DMS53 (cell line): ENCODE measurements around the gene ZNF474.

Experiments
- DNase-seq: peaks from one replicate; lab custom pipeline; 2025; lab: John Stamatoyannopoulos, UW

The ZNF474 gene

DNA sequence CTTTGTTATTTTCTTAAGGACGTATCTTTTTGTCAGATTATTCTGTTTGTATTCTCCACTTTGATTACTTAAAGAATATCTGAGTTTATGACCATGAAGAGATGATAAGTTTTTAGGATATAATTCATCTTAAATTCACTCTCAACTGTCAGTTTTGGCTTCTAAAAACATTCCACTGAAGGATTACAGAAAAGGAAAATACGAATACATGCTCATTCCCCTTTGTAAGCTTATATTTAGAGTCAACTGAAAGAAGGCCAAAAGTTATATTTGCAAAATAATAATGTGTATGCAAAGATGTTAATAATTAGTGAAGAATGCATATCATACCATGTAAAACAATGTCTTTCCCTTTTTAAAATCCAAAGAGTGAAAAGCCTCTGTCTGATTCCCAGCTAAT is 52.5 kb downstream of the ZNF474 start:
- DNase-seq, result no peak

DNA sequence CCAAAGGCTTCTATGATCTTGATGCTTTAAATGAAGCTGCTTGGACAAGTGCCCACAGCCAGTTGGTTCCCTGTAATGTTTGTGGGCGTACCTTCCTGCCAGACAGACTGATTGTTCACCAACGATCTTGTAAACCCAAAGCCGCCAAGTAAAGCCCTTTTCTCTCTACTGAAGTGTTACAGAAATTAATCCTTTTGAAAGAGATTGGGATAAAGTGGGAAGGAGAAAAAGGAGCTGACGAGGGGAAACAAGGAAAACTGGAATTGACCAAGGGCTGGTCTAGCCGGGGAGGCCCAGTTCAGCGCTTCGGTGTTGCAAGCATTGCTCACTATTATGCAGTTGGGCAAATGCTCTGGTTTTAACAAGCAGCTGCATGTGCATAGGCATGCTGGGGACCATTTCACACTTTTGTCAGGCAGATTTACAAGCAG is 53.2 kb downstream of the ZNF474 start:
- no peak for DNase-seq

DNA sequence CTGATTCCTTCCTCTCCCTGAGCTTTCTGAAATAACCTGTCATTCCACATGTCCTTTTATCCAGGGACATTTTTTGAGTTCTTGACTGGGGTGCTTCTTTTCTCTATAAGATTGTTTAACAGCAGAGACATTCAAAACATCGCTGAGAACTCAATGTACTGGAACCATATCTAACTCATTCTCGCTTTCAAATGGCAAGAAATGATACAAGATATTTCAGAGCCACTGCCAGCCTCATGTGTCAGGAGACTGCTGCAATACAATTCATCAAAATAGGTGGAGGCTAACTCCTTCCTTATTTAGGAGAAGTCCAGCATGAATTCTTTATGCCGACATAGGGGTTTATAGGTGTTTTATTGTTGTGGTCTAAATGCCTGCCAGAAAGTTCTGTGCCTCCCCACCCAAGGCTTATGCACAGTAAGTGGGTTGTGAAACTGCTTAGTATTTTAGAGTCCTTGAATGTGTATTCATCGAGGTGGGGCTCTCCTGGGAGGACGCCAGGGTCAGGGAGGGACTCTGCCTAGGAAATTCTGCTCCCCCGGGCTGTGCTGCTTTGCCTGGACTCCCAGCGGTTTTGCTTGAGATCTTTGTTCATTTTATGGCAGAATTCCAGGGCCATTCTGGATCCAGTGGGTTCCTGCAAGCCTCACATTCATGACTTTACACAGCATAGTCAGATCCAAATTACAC is 53.9 kb downstream of the ZNF474 start:
- no peak for DNase-seq

DNA sequence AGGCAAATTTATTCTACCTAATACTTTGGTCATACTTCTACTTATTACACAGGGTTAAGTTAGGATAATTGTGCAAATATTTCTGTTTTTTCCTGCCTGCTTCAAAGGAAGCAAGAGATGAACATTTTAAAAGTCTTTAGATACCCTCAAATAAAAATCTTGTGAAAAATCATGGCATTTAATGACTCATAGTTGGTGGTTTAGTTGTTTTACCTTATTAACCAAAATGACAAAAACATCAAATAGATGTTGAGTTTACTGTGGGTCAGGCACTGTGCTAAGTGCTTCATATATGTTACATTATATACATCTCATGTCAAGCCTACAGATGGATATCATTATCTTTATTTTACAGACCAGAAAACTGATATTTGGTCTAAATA is 54.4 kb downstream of the ZNF474 start:
- DNase-seq, result no peak

DNA sequence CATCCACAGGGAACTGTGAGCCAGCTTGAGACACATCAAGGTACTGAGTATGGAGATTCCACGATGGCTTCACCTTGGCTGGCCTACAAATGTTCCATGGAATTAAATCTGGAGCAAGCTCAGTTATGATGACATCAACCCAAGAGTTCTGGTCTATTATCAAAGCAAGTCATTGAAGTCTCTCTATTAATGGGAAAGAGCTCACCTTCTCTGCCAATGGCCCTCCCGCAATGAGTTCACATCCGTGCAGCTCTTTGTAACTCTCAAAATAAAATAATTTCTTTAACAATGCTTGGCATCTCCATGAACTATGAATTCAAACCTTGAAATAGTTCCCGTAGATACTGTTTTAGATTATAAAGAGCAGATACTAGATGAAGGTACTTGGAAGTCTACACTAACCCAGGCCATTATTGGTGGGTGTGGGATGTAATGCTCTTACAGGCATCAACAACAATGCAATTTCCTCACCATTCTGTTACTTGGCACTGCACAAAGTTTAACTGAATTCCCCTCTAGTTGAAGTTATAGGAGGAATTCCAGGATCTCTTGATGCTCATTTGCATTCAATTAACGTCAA is 55.4 kb downstream of the ZNF474 start:
- DNase-seq, result no peak

DNA sequence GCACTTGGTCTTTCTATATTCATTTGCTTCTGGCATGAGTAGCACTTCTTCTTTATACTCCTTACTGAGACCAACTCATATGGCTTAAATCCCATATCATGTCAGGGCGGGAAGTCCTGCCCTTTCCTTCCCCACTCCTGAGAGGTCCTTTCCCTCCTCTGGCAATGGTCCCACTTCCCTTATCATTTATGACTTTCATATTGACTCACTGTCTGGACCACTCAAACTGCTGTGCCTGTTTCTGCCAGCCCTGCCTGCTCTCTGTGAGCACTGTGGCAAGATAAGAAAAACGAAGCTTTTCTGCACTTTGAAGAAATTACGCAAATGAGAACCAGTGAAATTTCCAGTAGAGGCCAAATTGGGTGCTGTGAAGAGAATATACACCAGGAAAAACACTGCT is 58.1 kb downstream of the ZNF474 start:
- DNase-seq, result no peak

DNA sequence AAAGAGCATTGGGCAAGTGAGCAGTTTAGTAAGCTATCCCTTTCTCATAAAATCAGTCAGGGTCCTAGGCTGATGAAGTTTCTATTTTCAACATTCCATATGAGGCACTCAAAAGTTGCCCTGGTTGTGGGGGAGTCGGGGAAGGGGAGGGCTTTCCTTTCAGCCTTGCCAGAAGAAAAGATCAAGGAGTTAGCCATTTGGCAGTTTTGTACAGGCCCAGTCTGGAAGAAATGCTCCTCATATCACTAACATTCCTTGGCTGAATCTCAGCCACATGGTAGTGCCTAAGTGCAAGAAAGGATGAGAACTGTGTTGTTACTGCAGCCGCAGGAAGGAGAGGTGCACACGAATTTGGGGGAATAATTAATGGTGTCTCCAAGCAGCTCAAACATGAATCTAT is 60.8 kb downstream of the ZNF474 start:
- DNase-seq, result no peak

DNA sequence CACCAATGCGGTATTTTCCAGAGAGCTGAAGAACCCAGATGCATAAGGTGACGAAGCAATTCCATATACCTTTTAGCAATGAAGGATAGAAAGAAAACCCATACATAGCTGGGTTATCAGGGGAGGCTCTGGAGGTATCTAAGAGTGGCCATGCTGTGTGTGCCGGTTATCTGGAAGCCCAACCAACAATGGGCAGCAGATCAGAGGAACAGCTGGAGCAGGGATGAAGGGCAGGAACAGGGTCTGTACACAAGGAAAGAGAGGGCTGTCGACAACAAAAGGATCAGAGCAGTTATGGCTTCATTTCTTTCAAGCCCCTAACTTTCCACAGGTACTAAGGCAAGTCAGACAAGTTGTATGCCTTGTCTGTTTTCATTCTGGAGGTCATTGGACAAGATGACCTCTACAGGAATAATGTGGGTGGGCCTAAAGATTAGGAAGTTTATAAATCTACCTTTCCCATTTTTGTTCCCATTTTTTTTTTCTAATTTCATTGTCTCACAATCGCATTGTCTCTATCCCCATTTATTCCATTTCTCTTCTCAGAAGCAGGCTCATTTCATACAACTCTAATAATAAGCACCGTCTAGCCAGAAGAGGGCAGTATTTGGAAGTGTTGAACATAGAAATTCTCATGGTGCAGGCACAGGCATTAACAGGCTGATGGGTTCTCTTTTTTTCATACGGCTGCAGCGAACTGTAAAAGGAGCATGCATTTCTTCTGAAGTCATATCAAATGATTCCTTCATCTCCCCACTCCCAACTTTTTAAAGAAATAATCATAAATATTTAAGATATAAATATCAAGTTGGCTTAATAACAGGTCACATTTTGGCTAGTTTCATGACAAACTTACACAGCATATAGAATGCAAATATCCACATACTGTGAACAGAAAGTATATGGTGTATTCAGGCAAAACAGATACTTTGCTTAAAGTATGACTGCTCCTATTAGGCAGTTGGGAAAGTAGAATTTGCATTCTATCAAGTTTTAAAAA is 63.5 kb downstream of the ZNF474 start:
- DNase-seq, result peak; percentile 87

DNA sequence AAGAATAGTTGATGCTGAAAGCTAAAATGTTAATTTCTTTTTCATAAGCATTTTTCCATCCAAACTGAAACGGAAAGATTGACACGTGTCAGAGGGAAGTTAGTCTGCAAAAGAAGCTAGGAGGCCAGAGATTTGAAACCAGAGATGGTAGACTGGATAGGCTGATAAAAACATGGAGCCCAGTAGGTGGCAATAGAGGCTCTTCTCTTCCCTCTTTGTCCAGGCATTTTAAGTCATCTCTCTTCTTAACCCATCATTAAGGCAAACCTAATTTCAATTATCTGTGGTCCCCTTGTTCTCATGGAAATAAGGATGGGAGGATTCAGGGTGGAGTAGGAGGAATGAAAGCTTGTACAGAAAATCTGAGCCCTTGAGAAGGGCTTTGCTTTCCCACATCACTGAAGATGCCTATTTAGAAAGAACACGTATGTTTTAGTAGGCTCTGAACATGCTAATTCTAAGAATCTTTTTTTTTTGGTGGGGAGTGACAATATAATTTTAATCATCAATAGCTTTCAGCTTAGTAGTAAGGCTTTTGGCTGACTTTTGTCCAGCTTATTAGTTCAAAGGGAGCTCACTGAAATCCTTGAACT is 66.6 kb downstream of the ZNF474 start:
- peak; percentile 75 for DNase-seq

DNA sequence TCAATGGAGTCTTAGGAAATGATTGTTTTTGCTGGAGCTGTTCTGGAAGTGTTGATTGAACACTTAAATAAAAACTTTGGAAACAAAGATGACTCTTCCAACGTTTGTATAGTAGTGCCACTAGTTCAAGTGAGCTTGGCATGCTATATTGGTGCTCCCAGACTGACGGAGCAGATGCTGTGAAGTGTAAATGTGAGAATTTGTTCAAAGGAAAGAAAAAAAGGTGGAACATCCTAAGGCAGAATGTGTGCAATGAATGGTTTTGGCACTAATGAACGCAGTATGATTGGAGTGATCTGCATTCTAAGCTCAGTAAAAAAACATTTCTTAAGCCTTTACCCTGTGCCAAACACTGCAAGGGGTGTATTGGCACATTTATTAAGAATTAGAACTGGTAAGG is 69.8 kb downstream of the ZNF474 start:
- DNase-seq, result no peak

DNA sequence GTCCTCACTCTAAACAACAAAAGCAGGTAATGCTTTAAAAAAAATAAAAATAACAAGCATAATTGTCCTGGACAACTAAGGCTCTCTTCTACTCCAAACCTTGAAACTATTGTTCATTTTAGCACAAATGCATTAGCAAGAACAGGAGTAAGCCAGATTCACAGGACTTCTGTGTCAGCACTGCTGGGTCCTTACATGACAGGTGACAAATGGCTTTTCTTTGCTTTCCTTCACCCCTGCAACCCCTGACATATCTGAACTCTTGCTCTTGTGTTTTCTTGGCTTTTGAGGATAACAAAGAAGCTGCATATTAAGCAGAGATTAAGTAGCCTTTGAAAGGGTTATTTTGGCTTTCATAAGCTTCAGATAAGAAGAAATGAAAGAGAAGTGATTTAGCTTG is 71.1 kb downstream of the ZNF474 start:
- DNase-seq, result no peak

DNA sequence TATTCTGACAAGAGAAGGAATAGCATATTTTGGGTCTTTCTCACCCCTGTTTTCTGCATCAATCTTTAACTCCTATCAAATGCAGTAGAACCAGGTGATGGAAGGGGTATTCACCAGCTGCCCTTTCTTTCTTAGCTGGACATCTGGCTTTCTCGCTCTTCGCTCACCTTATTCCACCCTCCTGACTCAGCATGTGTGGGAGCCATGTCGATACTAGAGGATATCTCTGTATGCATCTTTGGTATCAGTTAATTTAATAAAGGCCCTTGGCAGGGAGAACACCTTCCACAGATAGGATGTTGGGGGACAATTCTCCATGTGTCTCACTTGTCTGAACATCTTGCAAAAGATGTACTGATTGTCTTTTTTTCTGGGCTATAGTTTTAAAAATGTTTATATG is 71.5 kb downstream of the ZNF474 start:
- no peak for DNase-seq

DNA sequence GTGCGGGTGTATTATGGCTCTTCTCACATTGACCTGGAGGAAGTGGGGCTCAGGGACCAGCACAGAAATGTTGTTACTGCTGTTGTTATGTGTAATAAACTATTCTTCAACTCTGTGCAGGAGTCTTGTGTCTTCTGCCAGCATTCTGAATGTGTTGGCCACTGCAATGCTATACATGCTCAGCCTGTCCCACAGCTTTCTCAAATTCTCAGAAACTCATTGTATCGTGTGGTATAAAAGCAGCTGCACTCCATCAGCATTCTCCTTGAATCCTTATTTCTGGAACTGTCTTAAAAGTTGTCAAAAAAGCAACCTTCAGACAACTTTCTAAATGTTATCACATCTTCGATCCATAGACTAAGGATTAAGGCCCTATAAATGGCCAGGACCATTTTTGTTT is 72.0 kb downstream of the ZNF474 start:
- no peak for DNase-seq

DNA sequence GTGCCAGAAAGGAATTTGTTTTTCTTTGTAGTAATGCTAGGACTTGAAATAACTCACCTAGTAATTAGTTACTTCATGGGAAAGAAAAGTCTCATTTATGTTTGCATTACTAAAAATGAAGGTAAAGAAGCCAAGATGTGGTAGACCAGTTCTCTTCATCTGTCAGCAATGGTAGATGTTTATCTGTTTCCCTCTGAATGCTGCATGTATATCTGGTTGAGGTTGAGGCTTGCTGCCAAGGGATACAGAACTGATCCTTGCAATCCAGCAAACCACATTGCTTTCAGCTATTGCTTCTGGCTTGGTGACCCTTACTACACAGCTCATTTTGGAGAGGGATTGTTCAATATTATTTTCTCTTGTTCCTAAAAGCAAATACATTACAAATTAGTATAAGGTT is 73.6 kb downstream of the ZNF474 start:
- no peak for DNase-seq
